ENCODE results near the gene RBM19.
"Not testable (repeated sequence)": the region's sequence is repeated elsewhere in the genome, so short reads cannot be mapped to it uniquely, and the experiment has no call there.

Gene RBM19

DNA sequence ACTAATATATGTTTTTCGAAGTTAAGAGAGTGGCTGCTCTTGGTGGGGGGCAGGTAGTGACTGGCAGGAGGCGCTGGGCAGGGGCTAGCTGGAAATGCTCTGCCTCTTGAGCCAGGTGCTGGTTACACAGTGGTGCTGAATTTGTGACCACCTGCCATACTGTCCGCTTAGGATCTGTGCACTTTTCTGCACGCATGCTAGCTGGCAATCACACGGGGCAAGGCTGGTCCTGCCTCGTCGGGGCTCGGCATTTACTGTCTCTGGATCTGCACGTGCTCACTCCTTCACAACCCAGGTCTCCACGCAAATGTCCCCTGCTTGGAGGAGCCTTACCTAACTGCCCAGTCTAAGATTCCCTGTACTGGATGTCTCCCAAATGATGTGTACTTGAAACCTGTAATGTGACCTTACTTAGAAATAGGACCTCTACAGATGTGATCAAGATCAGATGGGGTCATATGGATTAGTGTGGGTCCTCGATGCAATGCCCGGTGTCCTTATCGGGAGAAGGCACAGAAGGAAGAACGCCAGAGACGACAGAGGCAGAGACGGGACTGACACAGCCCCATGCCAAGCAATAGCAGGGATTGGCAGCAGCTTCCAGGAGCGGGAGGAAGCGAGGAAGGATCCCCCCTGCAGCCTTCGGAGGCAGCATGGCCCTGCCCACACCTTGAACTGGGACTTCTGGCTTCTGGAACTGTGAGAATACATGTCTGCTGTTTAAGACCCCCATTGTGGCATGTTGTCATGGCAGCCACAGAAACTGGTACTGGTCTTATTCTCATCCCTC is 59.5 kb downstream of the RBM19 start:
- DNase-seq (ENCODE audit: low read depth in 3 of 3) = no peak

- no peak for DNase-seq (ENCODE audit: low read depth in 3 of 3)
Measured at GRCh38 chr12:113905829-113906228, 60.3 kb downstream of the RBM19 start.

DNA sequence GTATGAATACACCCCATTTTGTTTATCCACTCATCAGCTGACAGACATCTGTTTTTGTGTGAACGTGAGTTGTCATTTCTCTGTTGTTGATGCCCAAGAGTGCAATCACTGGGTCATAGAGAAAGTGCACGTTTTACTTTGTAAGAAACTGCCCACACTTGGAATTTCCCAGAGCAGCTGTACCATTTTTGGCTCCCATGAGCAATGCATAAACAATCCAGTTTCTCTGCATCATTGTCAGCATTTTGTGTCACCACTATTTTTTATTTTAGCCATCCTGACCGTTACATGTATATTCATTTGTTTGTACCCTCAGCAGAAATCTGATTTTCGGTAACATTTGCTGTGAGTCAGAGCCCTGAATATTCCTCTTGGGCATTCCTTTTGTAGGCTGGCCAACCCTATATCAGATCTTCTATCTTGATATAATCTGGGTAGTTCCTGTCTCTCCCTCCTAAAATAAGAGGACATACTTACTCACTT is 62.7 kb downstream of the RBM19 start:
- DNase-seq (ENCODE audit: low read depth in 3 of 3) = no peak

DNA sequence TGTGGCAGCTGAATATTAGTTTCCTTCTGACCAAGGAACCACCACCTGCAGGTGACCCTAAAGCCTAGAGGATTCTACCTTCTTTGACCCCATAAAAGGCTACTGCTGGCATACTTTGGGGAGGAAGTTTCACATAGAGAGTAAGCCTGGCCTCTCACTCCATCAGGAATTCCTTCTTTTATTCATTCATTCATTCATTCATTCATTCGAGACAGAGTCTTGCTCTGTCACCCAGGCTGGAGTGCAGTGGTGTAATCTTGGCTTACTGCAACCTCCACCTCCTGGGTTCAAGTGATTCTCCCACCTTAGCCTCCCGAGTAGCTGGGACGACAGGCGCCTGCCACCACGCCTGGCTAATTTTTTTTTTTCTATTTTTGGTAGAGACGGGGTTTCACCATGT is 64.8 kb downstream of the RBM19 start:
- not testable (repeated sequence) for DNase-seq (ENCODE audit: low read depth in 3 of 3)

DNA sequence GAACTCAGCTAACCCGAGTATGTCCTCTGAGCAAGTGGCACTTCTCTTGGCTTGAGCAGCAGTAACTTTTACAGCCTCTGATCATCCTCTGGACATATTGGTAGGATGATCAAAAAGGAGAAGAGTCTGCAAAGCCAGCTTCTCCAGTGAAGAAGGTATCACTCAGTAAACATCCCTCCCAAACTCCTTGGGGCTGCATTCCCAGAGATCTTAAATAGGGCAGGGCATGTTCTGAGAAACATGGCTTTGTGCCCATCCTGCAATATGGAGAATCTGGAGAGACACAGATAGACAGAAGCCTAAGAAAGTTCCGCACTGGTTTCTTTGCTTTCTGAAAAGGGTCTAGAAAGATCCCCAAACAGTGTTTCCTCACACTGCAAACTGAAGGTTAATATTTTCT is 65.4 kb downstream of the RBM19 start:
- no peak for DNase-seq (ENCODE audit: low read depth in 3 of 3)

- no peak for DNase-seq (ENCODE audit: low read depth in 3 of 3)
Measured at GRCh38 chr12:113899561-113900471, 66.3 kb downstream of the RBM19 start.

DNA sequence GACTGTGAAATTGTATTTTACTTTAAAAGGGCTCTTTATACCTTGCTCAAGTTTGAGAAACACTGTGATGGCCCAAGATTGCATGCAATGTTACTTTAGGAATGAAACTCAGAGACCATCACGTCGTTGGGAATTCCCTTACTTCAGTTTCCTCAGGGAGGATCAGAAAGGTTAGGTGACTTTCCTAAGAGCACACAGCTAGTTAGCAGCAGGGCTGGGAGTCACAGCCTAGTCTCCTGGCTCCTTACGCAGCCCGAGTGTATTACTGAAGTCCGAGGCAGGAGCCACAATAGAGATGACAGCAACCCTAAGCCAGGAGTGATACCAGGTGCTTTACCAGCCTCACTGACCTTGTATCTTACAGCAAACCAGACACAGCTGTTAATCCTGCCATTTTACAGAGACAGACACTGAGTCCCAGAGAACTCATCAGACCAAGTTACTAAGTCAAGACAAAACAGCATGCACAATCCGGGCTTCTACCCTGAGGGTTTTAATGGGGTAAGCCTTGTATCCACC is 67.0 kb downstream of the RBM19 start:
- no peak for DNase-seq (ENCODE audit: low read depth in 3 of 3)

DNA sequence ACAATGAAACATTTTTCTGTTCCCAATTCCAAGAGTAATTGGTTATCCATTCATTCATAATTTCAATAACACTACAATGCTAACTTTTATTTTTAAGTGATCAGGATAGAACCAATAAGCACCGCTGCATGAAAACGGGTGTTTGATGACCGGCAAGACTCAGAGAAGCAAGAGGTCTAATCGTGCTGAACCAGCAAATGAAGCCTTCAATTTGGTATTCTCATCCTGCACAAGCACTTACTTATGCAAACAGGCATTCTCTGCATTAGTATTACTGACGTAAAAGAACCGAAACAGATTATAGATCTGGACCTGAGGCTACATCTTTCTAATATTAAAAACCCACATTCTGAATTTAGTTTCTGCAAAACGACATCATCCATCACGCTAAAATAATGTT is 67.7 kb downstream of the RBM19 start:
- DNase-seq (ENCODE audit: low read depth in 3 of 3) = no peak

DNA sequence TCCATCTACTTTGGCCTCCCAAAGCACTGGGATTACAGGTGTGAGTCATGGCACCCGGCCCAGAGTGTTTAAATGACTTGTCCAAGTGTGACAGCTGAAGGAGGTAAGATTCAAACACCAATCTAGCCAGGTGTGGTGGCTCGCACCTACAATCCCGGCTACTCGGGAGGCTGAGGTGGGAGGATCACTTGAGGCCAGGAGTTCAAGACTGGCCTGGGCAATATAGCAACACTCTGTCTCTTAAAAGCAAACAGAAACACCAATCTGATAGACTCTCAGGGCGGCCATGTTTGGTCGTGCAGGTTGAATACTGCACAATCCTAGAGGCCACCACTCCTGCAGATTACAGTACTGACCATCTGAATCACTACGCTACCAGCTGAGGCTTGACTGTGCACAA is 68.7 kb downstream of the RBM19 start:
- DNase-seq (ENCODE audit: low read depth in 3 of 3) = no peak

DNA sequence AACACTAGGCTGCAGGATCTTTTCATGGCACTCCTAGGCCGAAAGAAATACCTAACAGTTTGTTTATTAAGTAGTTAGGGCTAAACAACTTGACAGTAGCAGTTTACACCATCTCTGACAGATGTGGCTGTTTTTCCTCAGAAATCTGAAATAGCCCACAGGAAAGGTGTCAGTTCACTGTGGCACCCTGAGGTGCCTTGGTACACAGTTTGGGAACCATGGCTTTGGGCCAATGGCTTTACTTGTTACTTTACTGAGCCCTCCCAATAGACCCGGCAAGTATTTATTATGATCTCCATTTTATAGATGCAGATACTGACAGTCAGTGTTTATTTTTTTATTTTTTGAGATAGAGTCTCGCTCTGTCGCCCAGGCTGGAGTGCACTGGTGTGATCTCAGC is 69.3 kb downstream of the RBM19 start:
- DNase-seq (ENCODE audit: low read depth in 3 of 3) = no peak

- DNase-seq (ENCODE audit: low read depth in 3 of 3) = no peak
Measured at GRCh38 chr12:113896194-113896593, 69.9 kb downstream of the RBM19 start.

- no peak for DNase-seq (ENCODE audit: low read depth in 3 of 3)
Measured at GRCh38 chr12:113895176-113895575, 70.9 kb downstream of the RBM19 start.

DNA sequence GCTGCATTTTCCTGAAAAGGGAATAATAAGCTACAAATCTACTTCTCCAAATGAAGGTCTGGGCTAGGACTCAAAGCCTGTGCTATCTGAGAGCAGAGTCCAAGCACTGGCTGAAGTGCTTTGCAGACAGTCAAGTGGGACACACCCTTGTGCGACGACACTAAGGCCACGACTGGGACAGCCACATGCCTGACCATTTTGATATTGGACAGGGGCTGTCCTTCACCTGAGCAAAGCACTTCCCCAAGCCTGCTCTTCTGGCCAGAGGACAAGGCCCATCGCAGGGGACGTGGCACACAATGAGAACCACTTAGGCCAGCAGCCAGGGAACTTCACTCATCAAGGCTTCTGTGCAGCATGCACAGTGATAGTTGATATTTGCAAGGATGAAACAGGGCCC is 71.4 kb downstream of the RBM19 start:
- no peak for DNase-seq (ENCODE audit: low read depth in 3 of 3)

- no peak for DNase-seq (ENCODE audit: low read depth in 3 of 3)
Measured at GRCh38 chr12:113893221-113893620, 72.9 kb downstream of the RBM19 start.

- DNase-seq (ENCODE audit: low read depth in 3 of 3) = no peak
Measured at GRCh38 chr12:113892556-113892955, 73.6 kb downstream of the RBM19 start.

- DNase-seq (ENCODE audit: low read depth in 3 of 3) = no peak
Measured at GRCh38 chr12:113891739-113892520, 74.2 kb downstream of the RBM19 start.

GRCh38 chr12:113891167-113891692 is 74.9 kb downstream of the RBM19 start:
- DNase-seq (ENCODE audit: low read depth in 3 of 3) = no peak

DNA sequence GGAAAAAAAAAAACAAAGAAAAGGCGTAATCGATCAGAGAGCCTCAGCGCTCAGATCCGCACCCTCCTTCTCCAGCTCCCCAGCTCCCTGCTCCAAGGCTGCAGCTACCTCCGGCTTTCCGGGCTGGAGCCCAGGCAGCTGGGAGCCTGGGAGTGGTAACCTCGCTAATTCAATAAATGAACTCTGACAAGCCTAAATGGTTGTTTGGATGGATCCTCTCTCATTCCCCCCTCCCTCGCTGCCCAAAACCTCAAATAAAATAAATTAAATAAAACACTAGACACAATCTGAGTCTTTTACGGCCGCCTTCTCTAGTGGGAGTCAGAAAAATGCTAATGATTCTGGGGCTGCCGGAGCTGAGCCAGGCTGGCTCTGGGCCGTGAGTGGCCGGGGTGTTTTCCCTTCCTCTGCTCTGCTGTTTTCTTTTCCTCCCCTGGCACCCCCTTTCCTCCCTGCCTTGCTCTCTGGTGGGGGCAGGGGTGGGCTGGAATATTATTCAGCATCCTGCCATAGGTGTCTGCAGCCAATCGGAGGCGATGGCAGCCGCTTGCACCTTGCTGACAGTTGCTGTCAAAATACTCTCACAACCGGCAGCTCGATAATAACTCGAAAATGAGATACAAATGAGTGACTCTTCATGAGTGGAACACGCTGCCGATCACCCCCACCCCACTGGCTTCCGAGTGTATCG is 76.1 kb downstream of the RBM19 start:
- no peak for DNase-seq (ENCODE audit: low read depth in 3 of 3)

GRCh38 chr12:113889076-113889475 is 77.0 kb downstream of the RBM19 start:
- no peak for DNase-seq (ENCODE audit: low read depth in 3 of 3)

GRCh38 chr12:113888435-113888834 is 77.7 kb downstream of the RBM19 start:
- no peak for DNase-seq (ENCODE audit: low read depth in 3 of 3)

DNA sequence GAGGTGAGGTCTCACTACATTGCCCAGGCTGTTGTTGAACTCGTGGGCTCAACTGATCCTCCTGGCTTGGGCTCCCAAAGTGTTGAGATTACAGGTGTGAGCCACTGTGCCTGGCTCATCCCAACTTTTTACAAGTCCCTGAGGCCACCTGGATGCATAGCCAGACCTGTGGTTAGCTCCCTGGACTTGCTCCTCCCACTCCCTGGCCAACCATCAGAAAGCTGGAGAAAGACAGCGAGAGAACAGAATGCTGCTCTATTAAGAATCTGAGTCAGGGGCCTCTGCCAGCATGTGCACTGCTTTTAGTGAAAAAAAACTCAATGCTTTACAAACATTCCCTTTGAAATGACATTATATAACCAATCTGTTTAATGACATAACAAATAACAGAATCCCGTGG is 78.2 kb downstream of the RBM19 start:
- no peak for DNase-seq (ENCODE audit: low read depth in 3 of 3)

All from stimulated activated CD4-positive, alpha-beta T cell treated with anti-CD3 and anti-CD28 coated beads, TNF-alpha, amount 100 ng/mL, for 4 hours (primary cell).